ENCODE measurements around the gene RCC1.
"Not testable (repeated sequence)": the region's sequence is repeated elsewhere in the genome, so short reads cannot be mapped to it uniquely, and the experiment has no call there.

RCC1 gene

GRCh38 chr1:28579401-28579800, 73.6 kb downstream of the RCC1 start:
- no peak overlapping the region for H3K9ac ChIP-seq (ENCODE audit: low read length)
- peaks cover 43% of the 10 kb centered on the region for H3K36me3 ChIP-seq (ENCODE audit: control insufficient read depth, low read depth, low read length)
- H3K27ac ChIP-seq (ENCODE audit: low read length) = no peak overlapping the region
- H3K4me1 ChIP-seq (ENCODE audit: control insufficient read depth, low read depth, low read length) = peaks cover 10% of the 10 kb centered on the region
- H3K27me3 ChIP-seq (ENCODE audit: control insufficient read depth, insufficient read depth, low read length) = peaks cover 7% of the 10 kb centered on the region
- peak overlapping the region; percentile 95 for H3K4me3 ChIP-seq (ENCODE audit: low read length)
- no peaks in the 10 kb centered on the region for H3K9me3 ChIP-seq (ENCODE audit: control insufficient read depth, low read depth, low read length)

- Histone ChIP-seq H3K9me3 (ENCODE audit: control insufficient read depth, low read depth, low read length) (no peaks in the 10 kb centered on the region), H3K27me3 (ENCODE audit: control insufficient read depth, insufficient read depth, low read length) (peaks cover 7% of the 10 kb centered on the region), H3K36me3 (ENCODE audit: control insufficient read depth, low read depth, low read length) (peaks cover 38% of the 10 kb centered on the region), H3K27ac (ENCODE audit: low read length) (no peak overlapping the region), H3K4me1 (ENCODE audit: control insufficient read depth, low read depth, low read length) (peaks cover 10% of the 10 kb centered on the region), H3K4me3 (ENCODE audit: low read length) (peak overlapping the region; percentile 95), H3K9ac (ENCODE audit: low read length) (peak overlapping the region; percentile 84)
Observed at GRCh38 chr1:28580722-28581530, 75.1 kb downstream of the RCC1 start.

GRCh38 chr1:28581531-28582247, 75.8 kb downstream of the RCC1 start:
- peaks cover 38% of the 10 kb centered on the region for H3K36me3 ChIP-seq (ENCODE audit: control insufficient read depth, low read depth, low read length)
- H3K4me3 ChIP-seq (ENCODE audit: low read length) = peak overlapping the region; percentile 95
- peaks cover 10% of the 10 kb centered on the region for H3K4me1 ChIP-seq (ENCODE audit: control insufficient read depth, low read depth, low read length)
- no peak overlapping the region for H3K27ac ChIP-seq (ENCODE audit: low read length)
- H3K27me3 ChIP-seq (ENCODE audit: control insufficient read depth, insufficient read depth, low read length) = peaks cover 7% of the 10 kb centered on the region
- H3K9me3 ChIP-seq (ENCODE audit: control insufficient read depth, low read depth, low read length) = no peaks in the 10 kb centered on the region
- H3K9ac ChIP-seq (ENCODE audit: low read length) = peak overlapping the region; percentile 84

GRCh38 chr1:28582248-28582615, 76.4 kb downstream of the RCC1 start:
- Histone ChIP-seq H3K4me3 (ENCODE audit: low read length) (peak overlapping the region; percentile 95), H3K9ac (ENCODE audit: low read length) (peak overlapping the region; percentile 36), H3K36me3 (ENCODE audit: control insufficient read depth, low read depth, low read length) (peaks cover 35% of the 10 kb centered on the region), H3K27me3 (ENCODE audit: control insufficient read depth, insufficient read depth, low read length) (peaks cover 7% of the 10 kb centered on the region), H3K9me3 (ENCODE audit: control insufficient read depth, low read depth, low read length) (no peaks in the 10 kb centered on the region), H3K27ac (ENCODE audit: low read length) (no peak overlapping the region), H3K4me1 (ENCODE audit: control insufficient read depth, low read depth, low read length) (peaks cover 10% of the 10 kb centered on the region)

GRCh38 chr1:28586585-28587391, 80.9 kb downstream of the RCC1 start:
- H3K27ac ChIP-seq (ENCODE audit: low read length) = not testable (repeated sequence)

More at GRCh38 chr1:28586585-28587391, 80.9 kb downstream of the RCC1 start:
- not testable (repeated sequence) for H3K9me3 ChIP-seq (ENCODE audit: control insufficient read depth, low read depth, low read length); H3K4me3 ChIP-seq (ENCODE audit: low read length); H3K9ac ChIP-seq (ENCODE audit: low read length); H3K36me3 ChIP-seq (ENCODE audit: control insufficient read depth, low read depth, low read length)
- Histone ChIP-seq H3K4me1 (ENCODE audit: control insufficient read depth, low read depth, low read length) (peaks cover 13% of the 10 kb centered on the region), H3K27me3 (ENCODE audit: control insufficient read depth, insufficient read depth, low read length) (peaks cover 13% of the 10 kb centered on the region)

Measured in iPS-18a (cell line).